H1 (cell line): ENCODE results near the gene RGS21. TPM values are rescaled to one million over a fixed set of nuclear protein-coding genes. Genes with fewer than 3 reads are reported as not detected.

Source experiments
- CTCF ChIA-PET: fragments of 300-600 bp; sonication (Branson Sonifier 250); formaldehyde crosslinking; loops from one replicate; lab custom pipeline; 2021; ENCODE audit not compliant: partially characterized antibody; lab: Charles Lee
- POLR2A ChIA-PET: fragments of 300-600 bp; sonication (Branson Sonifier 250); formaldehyde crosslinking; loops from one replicate; lab custom pipeline; 2021; ENCODE audit warnings: inconsistent platforms; ENCODE audit not compliant: partially characterized antibody; lab: Charles Lee
- DNase-seq, 2 experiments: peaks; one replicate each; pipeline versions ENCODE4 v3.0.0 to v3.0.0-alpha.2; 2010 to 2022; ENCODE audit warnings: low spot score in 2 of 2, low read depth in 1 of 2, mixed read lengths in 1 of 2
- FAIRE-seq: peaks from 2 replicates; lab custom pipeline; 2011; peaks lifted over from hg19 to GRCh38; lab: Jason Lieb, UNC
- H2AFZ ChIP-seq: 2 replicates; pipeline ENCODE4 v1.8.1; 2012; ENCODE audit warnings: low read length, inconsistent platforms
- H2AK5ac ChIP-seq: 2 replicates; pipeline ENCODE4 v1.6.1; 2013; ENCODE audit warnings: low read depth, low read length
- H2BK120ac ChIP-seq: replicated peaks from 2 replicates; pipeline ENCODE3; 2013; ENCODE audit warnings: low read depth, low read length, inconsistent platforms
- H2BK12ac ChIP-seq: 2 replicates; pipeline ENCODE4 v1.6.1; 2013; ENCODE audit warnings: low read depth, low read length
- H2BK15ac ChIP-seq: 2 replicates; pipeline ENCODE4 v1.6.1; 2013; ENCODE audit warnings: low read length
- H2BK20ac ChIP-seq: 2 replicates; pipeline ENCODE4 v1.6.1; 2013; ENCODE audit warnings: low read length
- H2BK5ac ChIP-seq: 2 replicates; pipeline ENCODE4 v1.6.1; 2013; ENCODE audit warnings: low read depth, low read length
- H3K14ac ChIP-seq: 2 replicates; pipeline ENCODE4 v1.6.1; 2013; ENCODE audit warnings: inconsistent platforms; ENCODE audit not compliant: insufficient read length
- H3K18ac ChIP-seq: 2 replicates; pipeline ENCODE4 v1.6.1; 2013; ENCODE audit warnings: low read length; ENCODE audit errors: extremely low read depth
- H3K23ac ChIP-seq: 2 replicates; pipeline ENCODE4 v1.6.1; 2013; ENCODE audit warnings: inconsistent platforms; ENCODE audit not compliant: insufficient read length
- H3K23me2 ChIP-seq: 2 replicates; pipeline ENCODE4 v1.6.1; 2013; ENCODE audit warnings: low read depth, low read length
- H3K27ac ChIP-seq: 2 replicates; pipeline ENCODE4 v1.6.1; 2011; ENCODE audit warnings: low read depth, low read length, inconsistent platforms
- H3K27me3 ChIP-seq, 4 experiments: replicated peaks in 1 of 4; 1 replicate in 1 of 4; 2 replicates in 3 of 4; pipeline versions ENCODE4 v1.6.1 to v1.8.1; 2011 to 2013; ENCODE audit warnings: low read length in 3 of 4, mild to moderate bottlenecking in 3 of 4, inconsistent platforms in 2 of 4, mixed read lengths in 2 of 4, moderate library complexity in 1 of 4; ENCODE audit not compliant: control insufficient read depth in 3 of 4, insufficient read depth in 3 of 4; ENCODE audit errors: extremely low read depth in 1 of 4
- H3K36me3 ChIP-seq, 4 experiments: 2 replicates each; pipeline versions ENCODE4 v1.6.1 to v1.8.1; 2011 to 2013; ENCODE audit warnings: mild to moderate bottlenecking in 4 of 4, low read length in 3 of 4, moderate library complexity in 2 of 4, control low read depth in 1 of 4, inconsistent platforms in 1 of 4; ENCODE audit not compliant: insufficient read depth in 4 of 4, control insufficient read depth in 2 of 4
- H3K4ac ChIP-seq: replicated peaks from 2 replicates; pipeline ENCODE3; 2013; ENCODE audit warnings: low read length, low read depth, mixed read lengths, inconsistent platforms; ENCODE audit not compliant: insufficient read length
- H3K4me1 ChIP-seq, 4 experiments: replicated peaks in 1 of 4; 1 replicate in 1 of 4; 2 replicates in 3 of 4; pipeline versions ENCODE4 v1.6.1 to v1.8.1; 2011 to 2013; ENCODE audit warnings: low read length in 3 of 4, inconsistent platforms in 2 of 4, mixed read lengths in 1 of 4; ENCODE audit not compliant: insufficient read depth in 4 of 4, control insufficient read depth in 3 of 4
- H3K4me2 ChIP-seq, 2 experiments: 2 replicates each; pipeline versions ENCODE4 v1.6.1 to v1.8.1; 2011 to 2013; ENCODE audit warnings: low read depth in 2 of 2, low read length in 2 of 2, control low read depth in 1 of 2, inconsistent platforms in 1 of 2, mild to moderate bottlenecking in 1 of 2; ENCODE audit not compliant: insufficient read depth in 1 of 2
- H3K4me3 ChIP-seq, 4 experiments: fragments of 200-600, 300-600 bp in 1 of 4; sonication (generic), shearing (Covaris generic), sonication (Bioruptor Twin) in 1 of 4; 2 replicates each; pipeline versions ENCODE4 v1.5.1 to v1.8.1; 2011 to 2016; ENCODE audit warnings: low read length in 4 of 4, low read depth in 3 of 4, control low read depth in 2 of 4, inconsistent platforms in 2 of 4, mild to moderate bottlenecking in 2 of 4, mixed read lengths in 1 of 4, moderate library complexity in 1 of 4; ENCODE audit not compliant: insufficient read depth in 2 of 4; ENCODE audit errors: extremely low read depth in 1 of 4
- H3K56ac ChIP-seq: replicated peaks from 2 replicates; pipeline ENCODE3; 2013; ENCODE audit warnings: low read depth, mild to moderate bottlenecking, mixed read lengths, low read length, inconsistent platforms; ENCODE audit not compliant: insufficient read length
- H3K79me1 ChIP-seq: 2 replicates; pipeline ENCODE4 v1.6.1; 2013; ENCODE audit warnings: low read depth, low read length, control low read depth
- H3K79me2 ChIP-seq, 2 experiments: 2 replicates each; pipeline versions ENCODE4 v1.6.1 to v1.8.1; 2012 to 2013; ENCODE audit warnings: low read length in 2 of 2, mild to moderate bottlenecking in 2 of 2, inconsistent platforms in 1 of 2; ENCODE audit not compliant: insufficient read depth in 2 of 2, control insufficient read depth in 1 of 2
- H3K9ac ChIP-seq, 4 experiments: replicated peaks in 1 of 4; 1 replicate in 1 of 4; 2 replicates in 3 of 4; pipeline versions ENCODE4 v1.6.1 to v1.8.1; 2011 to 2013; ENCODE audit warnings: low read depth in 3 of 4, low read length in 3 of 4, control low read depth in 2 of 4, mild to moderate bottlenecking in 2 of 4, moderate library complexity in 2 of 4, inconsistent platforms in 1 of 4; ENCODE audit errors: extremely low read depth in 1 of 4
- H3K9me3 ChIP-seq, 2 experiments: 2 replicates each; pipeline versions ENCODE4 v1.6.1 to v1.8.1; 2012 to 2013; ENCODE audit warnings: mild to moderate bottlenecking in 2 of 2, moderate library complexity in 2 of 2, control low read depth in 1 of 2, inconsistent platforms in 1 of 2, low read depth in 1 of 2, low read length in 1 of 2, mixed read lengths in 1 of 2; ENCODE audit not compliant: insufficient read depth in 2 of 2
- H4K20me1 ChIP-seq, 2 experiments: replicated peaks in 1 of 2; 2 replicates each; pipeline versions ENCODE3 to v1.8.1; 2011 to 2013; ENCODE audit warnings: inconsistent platforms in 2 of 2, low read length in 2 of 2, mild to moderate bottlenecking in 1 of 2; ENCODE audit not compliant: insufficient read depth in 2 of 2, control insufficient read depth in 1 of 2
- H4K5ac ChIP-seq: 2 replicates; pipeline ENCODE4 v1.6.1; 2013; ENCODE audit warnings: low read length, low read depth, mixed read lengths, inconsistent platforms; ENCODE audit not compliant: insufficient read length
- H4K8ac ChIP-seq: 2 replicates; pipeline ENCODE4 v1.8.0; 2013; ENCODE audit warnings: mild to moderate bottlenecking, moderate library complexity, low read length, inconsistent platforms; ENCODE audit not compliant: insufficient read depth; ENCODE audit errors: extremely low read depth
- H4K91ac ChIP-seq: replicated peaks from 2 replicates; pipeline ENCODE3; 2013; ENCODE audit warnings: low read length, mixed read lengths, inconsistent platforms; ENCODE audit not compliant: insufficient read length
- CTBP2 ChIP-seq: IDR thresholded peaks from 2 replicates; pipeline ENCODE4 v1.7.0; 2011; ENCODE audit warnings: borderline replicate concordance, mild to moderate bottlenecking, moderate library complexity, mixed read lengths, low read length; ENCODE audit not compliant: insufficient read depth, insufficient read length
- KDM4A ChIP-seq: IDR thresholded peaks from one replicate; pipeline ENCODE4 v1.7.1; 2012; ENCODE audit warnings: low read depth, mild to moderate bottlenecking, moderate library complexity, low read length, inconsistent platforms; ENCODE audit not compliant: severe bottlenecking
- MAFK ChIP-seq: IDR thresholded peaks from 2 replicates; pipeline ENCODE4 v1.6.1; 2012; ENCODE audit warnings: low read depth, mild to moderate bottlenecking, improper control_type of control experiment, low read length
- PHF8 ChIP-seq: fragments of 200-600 bp; sonication (generic); conservative IDR thresholded peaks from 2 replicates; pipeline ENCODE4 v1.7.1; 2012; ENCODE audit warnings: low read depth, mild to moderate bottlenecking, inconsistent platforms, low read length, moderate library complexity
- TAF7 ChIP-seq: optimal IDR thresholded peaks from 2 replicates; pipeline ENCODE3; 2011; ENCODE audit warnings: low read depth, mild to moderate bottlenecking, inconsistent platforms, low read length, moderate library complexity, borderline replicate concordance
- YY1 ChIP-seq: IDR thresholded peaks from 2 replicates; pipeline ENCODE4 v1.6.1; 2011; ENCODE audit warnings: low read depth, mild to moderate bottlenecking, low read length
- WGBS, 2 experiments: shearing (Covaris generic) in 1 of 2; methylation state at CpG; one replicate each; pipeline versions ENCODE4 v1.1.6 to v1.1.7; 2013 to 2015; ENCODE audit warnings: low lambda C conversion rate in 2 of 2, mixed read lengths in 2 of 2, inconsistent platforms in 1 of 2, low coverage in 1 of 2, missing lambda C conversion rate in 1 of 2; ENCODE audit not compliant: insufficient replicate concordance in 2 of 2, insufficient coverage in 1 of 2, insufficient read length in 1 of 2; ENCODE audit errors: extremely low coverage in 1 of 2, missing lambda C conversion rate in 1 of 2; 5-methylcytosine and 5-hydroxymethylcytosine counted together
- polyA plus RNA-seq, 7 experiments: library from polyadenylated mRNA; depleted of rRNA in 3 of 7; stranded (reverse) in 5 of 7; unstranded in 2 of 7; fragments of >200 nt in 5 of 7; fragments of 200-250 nt in 2 of 7; gene quantifications; 1 replicate in 5 of 7; 2 replicates in 1 of 7; 4 replicates in 1 of 7; pipeline versions ENCODE4 v1.2.1 to v1.2.3, GENCODE V29; 2011 to 2013; ENCODE audit warnings: missing spikeins in 2 of 7, mixed read lengths in 2 of 7
- total RNA-seq: library from RNA; stranded (reverse); fragmentation: NEBNext Ultra II Directional; extraction: Animal tissue kit (Norgen Biotek cat#: 25700); gene quantifications from 2 replicates; pipeline ENCODE4 v1.2.1, GENCODE V29; 2021
- TF ChIP-seq, protein P1 (sequence below): IDR thresholded peaks from 2 replicates; pipeline ENCODE4 v1.6.1; 2011; ENCODE audit warnings: low read length, improper control_type of control experiment

The RGS21 gene
- total and polyA plus RNA-seq, 2 of the 8 experiments (the other 6 are each of a cell fraction or from before 2014, with no cell fraction given) = not detected

DNA sequence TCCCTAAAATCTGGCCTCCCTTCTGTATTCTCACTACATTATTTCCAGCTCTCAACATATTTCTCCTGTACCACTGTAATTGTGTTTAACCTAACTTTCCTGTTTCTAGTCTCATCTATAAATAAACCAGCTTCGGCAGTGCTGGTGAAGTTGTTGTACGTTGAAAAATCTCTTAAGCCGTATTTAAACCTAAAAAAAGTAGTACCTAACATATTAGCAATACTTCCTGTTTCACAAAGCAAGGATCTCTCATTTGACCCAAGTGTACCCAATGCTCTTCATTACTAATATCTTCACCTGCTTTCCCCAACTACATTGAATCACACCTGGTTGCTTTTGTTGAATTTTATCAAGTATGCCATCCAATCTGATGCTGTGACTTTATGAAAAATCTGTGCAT is 42.2 kb upstream of the RGS21 start:
- Histone ChIP-seq H4K91ac (no peak overlapping the region), H3K79me1 (no peaks in the 10 kb centered on the region), H3K9ac (no peak overlapping the region), H3K23me2 (no peaks in the 10 kb centered on the region), H3K4me3 (no peak overlapping the region), H3K4me1 (no peaks in the 10 kb centered on the region), H2AK5ac (no peak overlapping the region), H3K36me3 (no peaks in the 10 kb centered on the region), H2BK120ac (no peak overlapping the region), H3K79me2 (no peaks in the 10 kb centered on the region), H2BK5ac (no peak overlapping the region), H3K4me2 (no peak overlapping the region), H3K27me3 (no peaks in the 10 kb centered on the region), H3K56ac (no peak overlapping the region), H3K27ac (no peak overlapping the region), H2BK12ac (no peak overlapping the region), H3K23ac (no peak overlapping the region), H4K8ac (no peak overlapping the region), H3K14ac (no peak overlapping the region), H3K4ac (no peak overlapping the region), H3K9me3 (no peaks in the 10 kb centered on the region), H2BK20ac (no peak overlapping the region), H3K18ac (no peak overlapping the region), H4K5ac (no peak overlapping the region), H2AFZ (no peak overlapping the region), H2BK15ac (no peak overlapping the region), H4K20me1 (no peaks in the 10 kb centered on the region)
- WGBS, 2 experiments = 96% methylated on average over 3 of the region's 3 CpGs; no CpG with 5 or more reads in 1 of the 2 experiments
- ChIA-PET POLR2A (no interaction called here), CTCF (no interaction called here)
- DNase-seq = no peak
- FAIRE-seq = no peak
- TF ChIP-seq MAFK (no peak), TAF7 (no peak), CTBP2 (no peak), YY1 (no peak), PHF8 (no peak), KDM4A (no peak)
- TF ChIP-seq, protein P1, sequence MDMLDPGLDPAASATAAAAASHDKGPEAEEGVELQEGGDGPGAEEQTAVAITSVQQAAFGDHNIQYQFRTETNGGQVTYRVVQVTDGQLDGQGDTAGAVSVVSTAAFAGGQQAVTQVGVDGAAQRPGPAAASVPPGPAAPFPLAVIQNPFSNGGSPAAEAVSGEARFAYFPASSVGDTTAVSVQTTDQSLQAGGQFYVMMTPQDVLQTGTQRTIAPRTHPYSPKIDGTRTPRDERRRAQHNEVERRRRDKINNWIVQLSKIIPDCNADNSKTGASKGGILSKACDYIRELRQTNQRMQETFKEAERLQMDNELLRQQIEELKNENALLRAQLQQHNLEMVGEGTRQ = no peak
